Hepatocyte (in vitro differentiated cells): ENCODE data around the gene PGA3.
"Not testable (repeated sequence)": the region's sequence is repeated elsewhere in the genome, so short reads cannot be mapped to it uniquely, and the experiment has no call there.

Experiments
- EZH2 ChIP-seq: fragments of 200-600 bp; sonication (generic); IDR thresholded peaks from 2 replicates; pipeline ENCODE4 v1.6.1; 2016; ENCODE audit warnings: antibody characterized with exemption, mild to moderate bottlenecking, borderline replicate concordance
- TF ChIP-seq, protein P1 (sequence below): fragments of 200-600 bp; sonication (generic); IDR thresholded peaks from 2 replicates; pipeline ENCODE4 v1.5.1; 2016; ENCODE audit warnings: antibody characterized with exemption, mild to moderate bottlenecking; ENCODE audit not compliant: poor library complexity

DNA sequence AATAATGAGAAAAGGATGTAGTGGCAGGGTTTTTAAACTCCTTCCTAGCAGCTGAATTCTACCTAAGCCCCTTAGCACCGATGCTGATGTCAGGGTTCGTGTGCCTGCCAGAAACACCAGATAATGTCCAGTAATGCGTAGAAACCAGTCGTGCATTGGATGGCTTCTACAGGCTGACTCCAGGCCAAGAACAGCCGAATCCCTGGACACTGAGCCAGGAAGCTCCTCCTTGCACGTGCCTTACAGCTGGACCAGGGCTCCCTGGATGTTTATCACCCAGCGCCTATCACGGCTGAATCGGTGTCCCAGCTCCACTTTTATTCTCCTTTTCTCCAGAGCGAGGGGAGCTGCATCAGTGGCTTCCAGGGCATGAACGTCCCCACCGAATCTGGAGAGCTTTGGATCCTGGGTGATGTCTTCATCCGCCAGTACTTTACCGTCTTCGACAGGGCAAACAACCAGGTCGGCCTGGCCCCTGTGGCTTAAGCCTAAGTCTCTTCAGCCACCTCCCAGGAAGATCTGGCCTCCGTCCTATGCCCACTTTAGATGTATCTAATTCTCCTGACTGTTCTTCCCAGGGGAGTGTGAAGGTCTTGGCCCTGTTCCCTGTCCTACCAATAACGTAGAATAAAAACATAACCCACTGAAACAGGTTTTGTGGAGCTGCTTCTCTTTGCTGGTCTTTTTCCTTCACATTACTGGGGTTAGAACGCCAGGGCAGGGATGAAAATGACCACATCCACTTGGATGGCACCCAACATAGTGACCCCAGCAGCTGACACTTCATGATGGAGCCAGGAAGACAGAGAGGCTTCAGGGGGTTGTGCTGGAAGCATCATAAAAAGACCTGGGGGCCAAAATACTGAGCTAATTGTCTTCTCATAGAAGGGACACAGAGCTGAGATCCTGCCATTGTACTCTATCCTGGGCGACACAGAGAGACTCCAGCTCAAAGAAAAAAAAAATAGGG is 47.8 kb downstream of the PGA3 start:
- TF ChIP-seq, protein P1, sequence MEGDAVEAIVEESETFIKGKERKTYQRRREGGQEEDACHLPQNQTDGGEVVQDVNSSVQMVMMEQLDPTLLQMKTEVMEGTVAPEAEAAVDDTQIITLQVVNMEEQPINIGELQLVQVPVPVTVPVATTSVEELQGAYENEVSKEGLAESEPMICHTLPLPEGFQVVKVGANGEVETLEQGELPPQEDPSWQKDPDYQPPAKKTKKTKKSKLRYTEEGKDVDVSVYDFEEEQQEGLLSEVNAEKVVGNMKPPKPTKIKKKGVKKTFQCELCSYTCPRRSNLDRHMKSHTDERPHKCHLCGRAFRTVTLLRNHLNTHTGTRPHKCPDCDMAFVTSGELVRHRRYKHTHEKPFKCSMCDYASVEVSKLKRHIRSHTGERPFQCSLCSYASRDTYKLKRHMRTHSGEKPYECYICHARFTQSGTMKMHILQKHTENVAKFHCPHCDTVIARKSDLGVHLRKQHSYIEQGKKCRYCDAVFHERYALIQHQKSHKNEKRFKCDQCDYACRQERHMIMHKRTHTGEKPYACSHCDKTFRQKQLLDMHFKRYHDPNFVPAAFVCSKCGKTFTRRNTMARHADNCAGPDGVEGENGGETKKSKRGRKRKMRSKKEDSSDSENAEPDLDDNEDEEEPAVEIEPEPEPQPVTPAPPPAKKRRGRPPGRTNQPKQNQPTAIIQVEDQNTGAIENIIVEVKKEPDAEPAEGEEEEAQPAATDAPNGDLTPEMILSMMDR: not testable (repeated sequence)
- not testable (repeated sequence) for TF ChIP-seq EZH2
